HEK293T (cell line): ENCODE measurements around the gene FGFR2.

Experiments used
- CTCF ChIA-PET: fragments of 350-600 bp; formaldehyde crosslinking; extraction: SDS; loops from one replicate; lab custom pipeline; 2021; ENCODE audit warnings: antibody characterized with exemption, inconsistent platforms; lab: Yijun Ruan, JAX
- POLR2A ChIA-PET: fragments of 350-600 bp; formaldehyde crosslinking; extraction: SDS; loops from one replicate; lab custom pipeline; 2020; ENCODE audit warnings: antibody characterized with exemption, inconsistent platforms; lab: Yijun Ruan, JAX
- DNase-seq: peaks from one replicate; pipeline ENCODE4 v3.0.0; 2012; ENCODE audit warnings: mixed read lengths; ENCODE audit errors: extremely low spot score
- ARNT ChIP-seq: fragments of 450-650 bp; IDR thresholded peaks from 2 replicates; pipeline ENCODE4 v1.6.1; 2017; ENCODE audit warnings: mild to moderate bottlenecking
- BHLHE40 ChIP-seq: fragments of 450-650 bp; IDR thresholded peaks from 2 replicates; pipeline ENCODE4 v1.6.1; 2016; ENCODE audit warnings: mild to moderate bottlenecking, moderate library complexity, borderline replicate concordance
- CTBP1 ChIP-seq: fragments of 450-650 bp; IDR thresholded peaks from 2 replicates; pipeline ENCODE4 v1.6.1; 2016; ENCODE audit warnings: borderline replicate concordance
- ELF4 ChIP-seq: fragments of 450-650 bp; IDR thresholded peaks from 2 replicates; pipeline ENCODE4 v1.6.1; 2017; ENCODE audit warnings: antibody characterized with exemption
- FOXA1 ChIP-seq: fragments of 450-650 bp; IDR thresholded peaks from 2 replicates; pipeline ENCODE4 v1.6.1; 2016; ENCODE audit warnings: mild to moderate bottlenecking
- FOXK2 ChIP-seq: fragments of 450-650 bp; IDR thresholded peaks from 2 replicates; pipeline ENCODE4 v1.6.1; 2016; ENCODE audit warnings: mild to moderate bottlenecking
- FOXM1 ChIP-seq: fragments of 450-650 bp; IDR thresholded peaks from 2 replicates; pipeline ENCODE4 v1.6.1; 2017; ENCODE audit warnings: mild to moderate bottlenecking, borderline replicate concordance
- HDGF ChIP-seq: fragments of 450-650 bp; IDR thresholded peaks from 2 replicates; pipeline ENCODE4 v1.6.1; 2017; ENCODE audit warnings: antibody characterized with exemption, borderline replicate concordance
- L3MBTL2 ChIP-seq: fragments of 450-650 bp; conservative IDR thresholded peaks from 2 replicates; pipeline ENCODE4 v1.6.1; 2016; ENCODE audit warnings: mild to moderate bottlenecking
- LEF1 ChIP-seq: fragments of 450-650 bp; IDR thresholded peaks from 2 replicates; pipeline ENCODE4 v1.6.1; 2017; ENCODE audit warnings: mild to moderate bottlenecking, borderline replicate concordance
- NFRKB ChIP-seq: fragments of 450-650 bp; IDR thresholded peaks from 2 replicates; pipeline ENCODE4 v1.6.1; 2016; ENCODE audit warnings: mild to moderate bottlenecking, moderate library complexity
- PKNOX1 ChIP-seq: fragments of 450-650 bp; IDR thresholded peaks from 2 replicates; pipeline ENCODE4 v1.6.1; 2016
- SP1 ChIP-seq: fragments of 450-650 bp; IDR thresholded peaks from 2 replicates; pipeline ENCODE4 v1.6.1; 2017
- SUZ12 ChIP-seq: fragments of 450-650 bp; IDR thresholded peaks from 2 replicates; pipeline ENCODE4 v1.6.1; 2016; ENCODE audit warnings: mild to moderate bottlenecking
- TARDBP ChIP-seq: fragments of 450-650 bp; IDR thresholded peaks from 2 replicates; pipeline ENCODE4 v1.6.1; 2016
- ZNF384 ChIP-seq: fragments of 450-650 bp; IDR thresholded peaks from 2 replicates; pipeline ENCODE4 v1.6.1; 2016

The FGFR2 gene

DNA sequence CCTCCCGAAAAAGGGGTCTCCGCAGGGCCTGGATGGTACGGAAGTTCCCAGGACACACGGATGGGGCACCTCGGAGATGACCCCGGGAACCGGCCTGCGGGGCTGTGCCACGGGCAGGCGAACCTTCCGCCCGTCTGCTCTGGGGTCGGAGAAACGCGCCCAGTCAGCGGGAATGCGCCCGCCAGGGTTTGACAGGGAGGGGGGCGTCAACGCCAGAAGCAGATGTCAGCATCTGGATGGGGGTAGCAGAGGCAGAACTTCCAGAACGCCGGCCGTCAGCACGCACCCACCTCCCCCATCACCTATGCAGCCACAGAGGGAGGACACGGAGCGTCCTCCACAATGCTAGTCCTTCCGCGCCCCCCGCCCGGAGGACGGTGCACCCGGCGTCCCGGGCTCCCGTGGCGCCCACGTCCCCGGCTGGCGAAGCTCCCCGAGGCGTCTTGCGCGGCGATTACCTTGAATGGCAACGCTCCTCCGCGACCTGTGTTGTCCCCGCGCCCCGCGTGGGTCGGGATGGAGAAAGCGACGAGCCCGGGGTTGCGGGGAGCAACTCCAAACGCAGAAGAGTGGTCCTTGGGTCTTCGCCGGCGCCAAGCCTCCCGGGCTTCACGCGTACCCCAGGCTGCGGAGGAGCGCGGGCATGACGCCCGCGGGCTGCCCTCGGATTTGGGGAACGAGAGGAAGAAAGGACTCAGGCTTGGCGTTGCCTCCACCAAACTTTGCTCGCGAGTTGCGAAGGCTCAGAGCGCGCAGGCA is 561 bp downstream of the FGFR2 start:
- POLR2A ChIA-PET, result interaction anchor here (1.1 kb wide), 1 partner anchor 124 kb away, joined by 3 read pairs; no protein-coding TSS in a partner anchor
- DNase-seq, result peak; percentile 36
- CTCF ChIA-PET, result no interaction called here
- TF ChIP-seq TARDBP, result no peak
- no peak for TF ChIP-seq L3MBTL2
- no peak for TF ChIP-seq LEF1
- no peak for TF ChIP-seq PKNOX1
- no peak for TF ChIP-seq ELF4
- no peak for TF ChIP-seq BHLHE40
- TF ChIP-seq SUZ12, result no peak
- TF ChIP-seq SP1, result no peak
- TF ChIP-seq ZNF384, result no peak
- no peak for TF ChIP-seq FOXM1

GRCh38 chr10:121596689-121597503 is 1.3 kb downstream of the FGFR2 start:
- TF ChIP-seq SUZ12, result no peak
- CTCF ChIA-PET, result no interaction called here
- POLR2A ChIA-PET, result no interaction called here
- peak; percentile 58 for DNase-seq

DNA sequence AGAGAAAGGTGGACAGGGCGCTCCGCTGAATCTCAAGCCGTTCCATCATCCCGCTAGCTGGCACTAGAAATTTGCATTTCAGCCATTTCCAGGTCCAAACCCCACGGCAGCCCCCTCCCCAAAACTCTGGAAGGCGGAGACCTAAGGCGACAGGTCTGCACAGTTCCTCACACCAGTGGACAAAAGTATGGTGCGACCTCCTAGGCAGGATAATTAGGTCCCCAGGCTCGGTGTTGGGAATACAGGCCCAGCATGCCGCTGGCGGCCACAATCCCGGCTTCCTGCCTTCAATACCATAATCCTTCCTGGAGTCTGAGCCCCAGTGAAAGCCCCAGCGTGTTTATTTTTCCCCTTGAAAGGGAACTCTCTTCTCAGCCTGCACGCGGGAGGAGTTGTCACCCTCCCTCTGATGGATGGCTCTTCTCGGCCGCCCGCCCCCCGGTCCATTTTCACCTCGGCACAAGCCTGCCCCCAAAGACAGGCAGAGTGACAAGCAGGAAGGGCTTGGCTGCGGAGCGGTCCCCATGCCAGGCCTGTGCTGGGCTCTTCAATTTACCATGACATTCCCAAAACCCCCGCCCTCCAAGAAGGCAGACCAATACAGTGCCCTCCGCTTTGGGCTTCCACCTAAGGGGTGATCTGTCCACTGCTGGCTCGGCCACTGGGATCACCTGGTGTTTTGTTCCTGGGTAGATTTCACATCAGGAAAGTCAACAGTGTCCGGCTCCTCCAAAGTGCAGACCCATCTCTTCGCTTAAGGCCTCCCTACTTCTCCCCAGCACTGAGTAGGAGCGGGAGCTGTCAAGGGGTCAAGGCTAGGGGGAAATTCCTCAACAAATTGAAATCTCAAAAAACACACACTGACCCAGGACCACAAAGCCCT is 2.2 kb downstream of the FGFR2 start:
- DNase-seq, result peak; percentile 49
- ChIA-PET POLR2A (no interaction called here), CTCF (no interaction called here)
- TF ChIP-seq FOXM1, result no peak
- TF ChIP-seq FOXA1, result no peak
- no peak for TF ChIP-seq ZNF384
- no peak for TF ChIP-seq TARDBP
- no peak for TF ChIP-seq SP1
- no peak for TF ChIP-seq HDGF
- TF ChIP-seq ELF4, result no peak
- TF ChIP-seq NFRKB, result no peak
- TF ChIP-seq PKNOX1, result peak; percentile 93
- TF ChIP-seq ARNT, result no peak
- TF ChIP-seq L3MBTL2, result 0 out of 2 replicates have a peak, but pooled peaks have one; percentile 9
- TF ChIP-seq CTBP1, result no peak
- TF ChIP-seq LEF1, result no peak
- no peak for TF ChIP-seq FOXK2
- no peak for TF ChIP-seq SUZ12
- TF ChIP-seq BHLHE40, result no peak

GRCh38 chr10:121595351-121595805 is 2.9 kb downstream of the FGFR2 start:
- CTCF ChIA-PET, result no interaction called here
- no peak for TF ChIP-seq TARDBP
- no peak for TF ChIP-seq FOXK2
- TF ChIP-seq ELF4, result no peak
- no peak for TF ChIP-seq BHLHE40
- no peak for TF ChIP-seq SUZ12
- TF ChIP-seq CTBP1, result no peak
- no peak for TF ChIP-seq HDGF
- TF ChIP-seq FOXA1, result no peak
- TF ChIP-seq L3MBTL2, result no peak
- no peak for TF ChIP-seq LEF1

DNA sequence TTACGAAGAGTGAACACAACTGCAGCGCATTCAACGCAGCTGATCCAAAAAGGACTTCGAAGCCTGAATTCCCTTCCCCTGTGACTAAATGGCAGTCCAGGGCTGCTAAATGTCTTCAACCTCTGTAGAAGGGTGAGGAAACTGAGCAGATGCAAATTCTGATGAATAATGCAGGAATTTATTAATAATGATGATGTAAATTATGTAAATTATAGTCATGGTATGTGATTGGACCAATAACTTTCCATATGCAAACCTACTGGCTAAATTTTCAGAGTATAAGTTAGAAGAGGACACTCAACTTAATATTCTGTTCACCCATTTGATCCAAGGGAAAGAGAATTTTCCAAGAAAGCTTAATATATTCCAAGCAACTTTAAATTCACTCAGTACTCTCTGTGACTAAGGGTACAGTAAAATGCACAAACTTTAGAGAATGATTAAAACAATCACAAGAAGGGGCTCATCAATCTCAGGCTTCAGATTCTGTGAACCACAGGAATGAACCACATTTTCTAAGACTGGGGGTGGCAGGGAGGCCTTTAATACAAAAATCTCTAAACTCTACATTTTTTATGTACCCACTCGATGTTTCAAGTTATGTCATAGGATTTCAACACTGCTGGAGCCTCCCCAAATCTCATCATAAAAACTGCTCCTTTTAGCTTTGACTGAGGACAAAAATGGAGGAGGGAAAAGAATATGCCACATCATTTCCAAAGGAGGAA is 3.5 kb downstream of the FGFR2 start:
- ChIA-PET CTCF (interaction anchor here (0.5 kb wide), 1 partner anchor 23 kb away, joined by 3 read pairs; no protein-coding TSS in a partner anchor), POLR2A (no interaction called here)
- DNase-seq, result no peak
- TF ChIP-seq FOXK2 (no peak), ZNF384 (no peak), NFRKB (no peak), LEF1 (no peak), HDGF (no peak), FOXA1 (no peak), FOXM1 (no peak), SP1 (no peak), BHLHE40 (no peak), L3MBTL2 (no peak), ELF4 (no peak), CTBP1 (no peak), SUZ12 (no peak), TARDBP (no peak)

More at GRCh38 chr10:121595351-121595805, 2.9 kb downstream of the FGFR2 start:
- POLR2A ChIA-PET, result no interaction called here
- DNase-seq, result no peak
